HL-60/S4 (cell line): ENCODE data around the gene APOL3.
"Not testable (repeated sequence)": the region's sequence is repeated elsewhere in the genome, so short reads cannot be mapped to it uniquely, and the experiment has no call there.

Experiments used
- in situ Hi-C: fragments of 300-500 bp; cut with MboI; formaldehyde crosslinking; loops from 2 replicates; pipeline ENCODE4 v1.14.3; 2022; ENCODE audit warnings: low sequenced_read_pairs

Gene APOL3

DNA sequence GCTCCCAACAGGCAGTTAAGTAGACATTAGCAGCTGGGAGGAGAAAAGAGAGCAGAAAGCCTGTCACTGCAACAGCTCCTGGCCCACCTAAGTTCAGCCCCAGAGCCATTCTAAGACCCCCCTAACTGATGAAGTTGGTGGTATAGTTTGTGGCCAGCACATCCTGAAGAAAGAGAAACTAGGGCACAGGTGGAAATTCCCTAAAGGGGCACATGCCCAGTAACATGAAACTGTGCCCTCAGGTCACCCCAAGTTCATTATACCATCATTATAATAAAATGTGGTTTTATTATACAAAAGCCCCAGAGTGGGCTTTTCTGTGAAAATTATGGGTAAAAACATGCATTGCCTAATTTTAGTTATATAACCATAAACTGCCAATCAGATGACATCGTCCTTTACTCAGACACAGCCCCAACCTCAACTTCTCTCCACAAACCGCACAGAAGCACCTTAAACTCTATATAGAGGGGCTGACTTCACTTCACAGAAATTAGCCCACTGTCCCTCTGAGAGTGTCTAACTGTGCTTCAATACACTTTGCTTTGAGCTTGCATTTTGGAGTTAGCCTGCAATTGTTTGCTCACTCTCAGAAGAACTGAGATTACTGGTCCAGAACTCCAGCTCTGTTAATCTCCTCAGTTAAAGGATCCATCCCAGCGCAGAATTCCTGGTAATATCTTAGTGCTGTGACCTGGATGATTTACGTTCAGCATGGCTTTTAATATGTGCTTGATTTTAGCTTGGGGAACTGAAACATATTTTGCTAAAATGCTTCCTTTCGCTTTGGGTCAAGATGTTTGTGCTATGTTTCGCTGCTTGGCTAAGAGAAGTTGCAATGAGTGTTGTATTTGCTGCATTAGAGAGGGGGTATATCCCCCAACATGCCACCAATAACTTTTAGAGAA is 1.8 kb upstream of the APOL3 start:
- in situ Hi-C loops, result no loop called here

GRCh38 chr22:36161793-36162126 is 1.2 kb upstream of the APOL3 start:
- in situ Hi-C loops, result not testable (repeated sequence)

DNA sequence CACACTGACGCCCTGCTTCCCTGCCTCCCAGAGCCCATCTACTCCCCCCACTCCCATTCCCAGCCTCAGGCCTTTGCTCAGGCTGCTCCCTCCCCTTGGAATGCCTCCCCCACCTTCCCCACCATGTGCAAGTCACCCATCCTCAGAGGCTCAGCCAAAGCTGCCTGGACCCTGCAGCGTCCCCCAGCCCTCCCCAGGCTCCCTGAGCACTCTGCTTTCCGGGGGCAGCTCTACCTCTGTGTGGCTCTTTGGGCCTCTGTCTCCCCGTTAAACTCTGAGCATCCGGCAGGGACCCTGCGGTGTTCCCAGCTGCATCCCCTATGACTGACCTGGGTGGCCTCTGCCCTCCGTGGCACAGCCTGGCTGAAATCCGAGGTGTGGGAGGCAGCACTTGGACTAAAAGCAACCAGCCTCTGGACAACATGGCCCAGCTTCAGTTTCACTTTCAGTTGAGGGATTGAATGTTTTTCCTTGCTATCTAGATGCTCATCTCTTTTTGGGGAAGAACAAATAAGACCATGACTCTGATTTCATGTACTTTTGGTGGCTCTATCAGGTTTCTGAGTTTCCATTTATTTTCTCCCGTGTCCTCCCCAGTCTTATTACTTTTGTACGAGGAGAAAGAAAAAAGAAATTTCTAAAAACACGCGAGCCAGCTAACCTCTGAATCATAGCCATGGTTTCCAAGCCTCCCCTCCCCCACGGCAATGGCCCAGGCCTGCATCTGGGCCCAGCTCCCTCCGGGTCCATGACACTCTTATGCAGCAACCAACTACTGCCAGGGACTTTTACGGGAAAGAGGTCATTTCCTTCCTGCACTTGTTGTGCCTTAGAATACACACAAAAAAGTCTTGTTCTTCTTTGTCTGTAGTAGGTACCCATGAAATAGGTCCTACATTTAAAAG is 3.8 kb downstream of the APOL3 start:
- in situ Hi-C loops, result no loop called here

- in situ Hi-C loops, result no loop called here
Observed at GRCh38 chr22:36156119-36156514, 4.4 kb downstream of the APOL3 start.

GRCh38 chr22:36155702-36156101 is 4.9 kb downstream of the APOL3 start:
- in situ Hi-C loops, result no loop called here

GRCh38 chr22:36154423-36154945 is 6.1 kb downstream of the APOL3 start:
- in situ Hi-C loops, result no loop called here

DNA sequence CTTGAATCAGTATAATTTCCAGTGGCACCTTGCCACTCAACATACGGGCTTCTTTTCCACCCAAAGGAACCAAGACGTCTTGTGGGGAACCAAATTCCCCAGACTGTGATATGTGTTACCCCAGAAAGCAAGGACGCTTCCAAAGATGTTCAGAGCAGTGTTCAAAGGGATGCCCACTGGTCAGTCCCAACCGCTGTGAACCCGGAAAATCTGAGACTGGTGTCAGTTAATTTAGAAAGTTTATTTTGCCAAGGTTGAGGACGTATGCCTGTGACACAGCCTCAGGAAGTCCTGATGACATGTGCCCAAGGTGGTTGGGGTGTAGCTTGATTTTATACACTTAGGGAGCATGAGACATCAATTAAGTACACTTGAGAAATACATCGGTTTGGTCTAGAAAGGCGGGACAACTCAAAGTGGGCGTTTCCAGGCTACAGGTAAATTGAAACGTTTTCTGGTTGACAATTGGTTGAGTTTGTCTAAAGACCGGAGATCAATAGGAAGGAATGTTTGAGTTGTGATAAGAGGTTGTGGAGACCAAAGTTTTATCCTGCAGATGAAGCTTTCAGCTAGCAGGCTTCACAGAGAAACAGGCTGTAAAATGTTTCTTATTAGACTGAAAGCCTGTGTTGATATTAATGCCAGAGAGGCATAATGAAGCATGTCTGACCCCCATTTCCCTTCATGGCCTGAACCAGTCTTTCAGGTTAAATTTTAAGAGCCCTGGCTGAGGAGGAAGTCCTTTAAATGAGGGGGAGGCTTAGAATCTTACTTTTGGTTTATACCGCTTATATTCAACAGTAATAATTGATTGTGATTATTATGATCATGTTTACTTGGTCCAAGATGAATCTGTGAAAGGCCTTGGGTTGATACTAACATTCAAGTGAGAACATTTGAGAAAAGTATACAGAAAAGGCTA is 6.8 kb downstream of the APOL3 start:
- in situ Hi-C loops, result no loop called here

GRCh38 chr22:36152821-36153220 is 7.7 kb downstream of the APOL3 start:
- in situ Hi-C loops, result not testable (repeated sequence)

DNA sequence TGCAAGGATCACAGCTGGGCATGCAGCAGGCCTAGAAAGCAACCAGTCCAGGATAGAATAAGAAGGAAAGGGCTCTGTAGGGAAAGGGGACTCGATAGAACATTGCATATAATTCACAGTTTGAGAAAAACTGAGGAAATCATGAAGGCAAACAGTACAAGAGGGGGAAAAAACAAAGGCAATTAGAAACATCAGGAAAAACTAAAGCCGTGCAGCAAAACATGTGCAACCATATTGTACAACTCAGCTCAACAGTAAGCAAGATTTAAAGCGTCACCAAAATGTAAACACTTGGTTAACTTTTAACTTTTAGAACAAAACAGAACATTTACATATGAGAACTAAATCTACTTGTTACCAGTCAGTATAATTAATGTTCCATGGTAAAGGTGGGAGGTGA is 8.5 kb downstream of the APOL3 start:
- in situ Hi-C loops, result no loop called here

- in situ Hi-C loops, result no loop called here
Observed at GRCh38 chr22:36151006-36151595, 9.5 kb downstream of the APOL3 start.

GRCh38 chr22:36149441-36149840 is 11.1 kb downstream of the APOL3 start:
- in situ Hi-C loops, result no loop called here

- in situ Hi-C loops, result no loop called here
Observed at GRCh38 chr22:36148411-36148810, 12.1 kb downstream of the APOL3 start.

- in situ Hi-C loops, result no loop called here
Observed at GRCh38 chr22:36147196-36147791, 13.3 kb downstream of the APOL3 start.

- in situ Hi-C loops, result no loop called here
Observed at GRCh38 chr22:36145881-36146280, 14.7 kb downstream of the APOL3 start.

GRCh38 chr22:36144886-36145541 is 15.5 kb downstream of the APOL3 start:
- in situ Hi-C loops, result no loop called here

DNA sequence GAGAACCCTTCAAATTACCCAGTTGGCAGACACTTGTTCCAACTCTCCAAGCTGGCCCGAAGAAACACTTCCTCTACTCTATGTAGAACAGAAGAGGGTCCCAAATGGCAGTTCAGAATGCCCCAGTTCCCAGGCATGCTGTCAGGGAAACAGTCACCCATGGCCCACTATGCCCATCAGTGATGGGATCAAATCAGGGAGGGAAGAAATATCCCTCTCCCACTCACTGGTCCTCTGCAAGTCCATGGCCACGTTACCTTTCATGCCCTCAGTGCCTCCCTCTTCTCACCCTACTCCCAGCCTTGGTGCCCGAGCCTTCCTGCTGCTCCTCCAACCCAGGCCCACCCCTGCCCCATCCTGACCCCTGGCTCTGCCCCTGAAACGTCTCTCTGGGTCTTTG is 16.6 kb downstream of the APOL3 start:
- in situ Hi-C loops, result no loop called here

DNA sequence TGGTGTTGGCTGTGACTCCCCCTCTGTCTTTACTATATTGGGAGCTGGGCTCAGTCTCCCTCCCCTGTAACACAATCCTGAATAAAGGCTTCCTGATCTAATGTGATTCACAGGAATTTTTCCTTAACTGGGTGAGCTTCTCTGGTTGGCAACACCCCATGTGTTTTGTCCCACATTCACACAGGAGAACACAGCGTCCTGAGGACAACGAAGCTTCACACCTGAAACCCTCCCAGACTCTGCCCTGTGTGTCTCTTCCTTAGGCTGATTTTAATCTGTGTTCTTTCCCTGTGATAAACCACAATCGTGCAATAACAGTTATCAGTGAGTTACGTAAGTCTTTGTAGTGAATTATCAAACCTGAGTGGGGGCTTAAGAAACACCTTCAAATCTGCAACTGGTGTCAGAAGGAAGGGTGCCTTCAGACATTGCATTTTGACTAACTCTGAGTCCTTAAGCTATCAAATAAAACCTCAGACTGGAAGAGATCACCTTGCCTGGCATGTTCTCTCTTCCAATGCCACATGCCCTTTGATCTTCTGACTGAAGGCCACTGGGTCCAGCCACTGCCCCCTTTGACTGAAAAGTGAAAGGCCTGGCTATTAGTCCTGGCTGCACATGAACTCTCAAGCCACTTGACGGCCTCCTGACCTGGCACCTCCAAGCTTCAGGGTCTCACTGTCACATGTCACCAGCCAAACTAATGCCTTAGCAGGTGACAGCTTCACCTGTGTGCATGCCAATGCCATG is 17.3 kb downstream of the APOL3 start:
- in situ Hi-C loops, result no loop called here

DNA sequence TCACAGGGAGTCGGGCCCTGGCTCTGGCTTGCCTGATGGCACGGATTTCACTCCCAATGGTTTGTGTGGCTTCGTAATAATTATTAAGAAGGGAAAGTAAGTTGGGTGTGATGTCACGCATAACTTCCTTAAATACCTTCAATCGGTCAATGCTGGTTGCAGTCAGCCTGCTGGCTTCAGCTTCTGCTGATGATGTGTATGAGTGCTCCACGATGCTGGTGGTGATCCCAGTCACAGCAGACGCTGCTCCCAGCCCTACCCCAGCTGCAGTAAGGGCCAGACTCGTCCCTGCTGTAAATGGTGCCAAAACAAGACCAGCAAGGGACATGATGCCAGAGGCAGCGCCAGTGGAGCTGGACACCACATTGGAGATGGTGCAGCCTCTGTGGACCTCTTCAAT is 19.1 kb downstream of the APOL3 start:
- in situ Hi-C loops, result no loop called here

- in situ Hi-C loops, result not testable (repeated sequence)
Observed at GRCh38 chr22:36138709-36139108, 21.8 kb downstream of the APOL3 start.
